Measurements from ENCODE around the gene SPTBN2. TPM values are rescaled to one million over a fixed set of nuclear protein-coding genes. Genes with fewer than 3 reads are reported as not detected.

Gene SPTBN2
- total RNA-seq, 1 donor from 2014 or later: 62.4 TPM

DNA sequence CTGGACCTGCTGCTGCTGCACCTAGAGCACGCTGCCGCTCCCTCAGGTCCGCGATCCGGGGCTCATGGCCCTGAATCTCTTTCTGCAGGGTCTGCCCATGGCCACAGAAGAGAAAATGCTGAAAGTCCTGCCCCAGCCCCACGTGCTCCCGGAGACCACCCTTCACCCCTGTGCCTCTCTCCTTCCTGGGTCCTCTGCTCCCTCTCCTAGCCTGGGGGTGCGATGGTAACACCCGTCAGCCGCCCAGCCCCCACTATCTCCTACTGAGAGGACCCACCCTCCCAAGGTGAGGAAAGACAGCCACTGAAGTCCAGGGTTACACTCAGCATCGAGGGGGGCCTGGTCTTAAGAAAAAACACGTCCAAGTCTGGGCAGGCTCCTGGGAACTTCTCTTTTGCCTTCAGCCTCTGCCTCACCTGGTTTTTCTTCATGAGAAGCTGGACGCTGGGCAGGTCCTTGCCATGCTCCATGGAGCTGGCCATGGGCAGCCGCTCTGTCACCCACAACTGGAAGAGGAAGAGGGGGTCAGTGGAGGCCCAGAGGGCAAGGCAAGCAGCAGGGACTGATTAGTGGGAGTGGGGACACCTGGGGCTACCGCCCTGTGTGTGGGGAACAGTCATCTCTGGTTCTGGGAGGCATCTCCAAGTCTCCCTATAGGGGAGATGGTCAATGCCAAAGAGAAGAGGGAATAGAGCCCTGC lies 35.5 kb downstream of the SPTBN2 start:
- Mint-ChIP-seq H3K4me1 (no peaks in the 10 kb centered on the region), H3K27me3 (ENCODE audit: low read depth) (no peaks in the 10 kb centered on the region), H3K36me3 (peaks cover 18% of the 10 kb centered on the region), H3K4me3 (no peak overlapping the region), H3K9me3 (no peaks in the 10 kb centered on the region), H3K27ac (no peak overlapping the region)
- TF ChIP-seq, protein P1, sequence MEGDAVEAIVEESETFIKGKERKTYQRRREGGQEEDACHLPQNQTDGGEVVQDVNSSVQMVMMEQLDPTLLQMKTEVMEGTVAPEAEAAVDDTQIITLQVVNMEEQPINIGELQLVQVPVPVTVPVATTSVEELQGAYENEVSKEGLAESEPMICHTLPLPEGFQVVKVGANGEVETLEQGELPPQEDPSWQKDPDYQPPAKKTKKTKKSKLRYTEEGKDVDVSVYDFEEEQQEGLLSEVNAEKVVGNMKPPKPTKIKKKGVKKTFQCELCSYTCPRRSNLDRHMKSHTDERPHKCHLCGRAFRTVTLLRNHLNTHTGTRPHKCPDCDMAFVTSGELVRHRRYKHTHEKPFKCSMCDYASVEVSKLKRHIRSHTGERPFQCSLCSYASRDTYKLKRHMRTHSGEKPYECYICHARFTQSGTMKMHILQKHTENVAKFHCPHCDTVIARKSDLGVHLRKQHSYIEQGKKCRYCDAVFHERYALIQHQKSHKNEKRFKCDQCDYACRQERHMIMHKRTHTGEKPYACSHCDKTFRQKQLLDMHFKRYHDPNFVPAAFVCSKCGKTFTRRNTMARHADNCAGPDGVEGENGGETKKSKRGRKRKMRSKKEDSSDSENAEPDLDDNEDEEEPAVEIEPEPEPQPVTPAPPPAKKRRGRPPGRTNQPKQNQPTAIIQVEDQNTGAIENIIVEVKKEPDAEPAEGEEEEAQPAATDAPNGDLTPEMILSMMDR (IDR thresholded peaks at IDR 0.05; ENCODE audit: unreplicated experiment): no peak
- no peak for DNase-seq (ENCODE audit: low spot score in 2 of 2, unreplicated experiment in 2 of 2)

DNA sequence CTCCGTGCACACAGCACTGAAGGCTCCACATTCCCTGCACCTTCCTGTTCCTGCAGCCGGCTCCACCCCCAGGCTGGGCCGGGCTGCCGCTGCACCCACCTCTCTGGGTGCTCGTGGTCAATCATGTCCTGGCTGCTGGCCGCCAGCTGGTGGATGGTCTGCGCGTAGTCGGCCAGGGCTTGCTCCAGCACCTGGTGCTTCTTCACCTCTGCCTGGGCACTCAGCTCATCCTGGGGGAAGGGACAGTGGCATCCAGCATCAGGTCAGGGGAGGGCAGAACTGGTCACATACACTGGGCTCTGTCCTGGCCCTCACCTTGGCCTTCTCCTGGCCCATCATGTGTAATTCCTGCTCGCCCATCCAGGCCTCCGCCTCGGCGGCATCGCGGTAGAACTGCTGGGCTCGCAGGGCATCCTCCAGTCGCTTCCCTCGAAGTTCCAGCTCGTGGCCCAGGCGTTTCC lies 36.1 kb downstream of the SPTBN2 start:
- H3K4me3 Mint-ChIP-seq: no peak overlapping the region
- no peaks in the 10 kb centered on the region for H3K9me3 Mint-ChIP-seq
- TF ChIP-seq, protein P1 (IDR thresholded peaks at IDR 0.05; ENCODE audit: unreplicated experiment): no peak
- H3K27ac Mint-ChIP-seq: no peak overlapping the region
- no peaks in the 10 kb centered on the region for H3K27me3 Mint-ChIP-seq (ENCODE audit: low read depth)
- no peaks in the 10 kb centered on the region for H3K4me1 Mint-ChIP-seq
- peaks cover 15% of the 10 kb centered on the region for H3K36me3 Mint-ChIP-seq
- no peak for DNase-seq (ENCODE audit: low spot score in 2 of 2, unreplicated experiment in 2 of 2)

- TF ChIP-seq, protein P1 (IDR thresholded peaks at IDR 0.05; ENCODE audit: unreplicated experiment): no peak
- Mint-ChIP-seq H3K27me3 (ENCODE audit: low read depth) (no peaks in the 10 kb centered on the region), H3K36me3 (peaks cover 13% of the 10 kb centered on the region), H3K4me1 (no peaks in the 10 kb centered on the region), H3K4me3 (no peak overlapping the region), H3K9me3 (no peaks in the 10 kb centered on the region), H3K27ac (no peak overlapping the region)
- DNase-seq (ENCODE audit: low spot score in 2 of 2, unreplicated experiment in 2 of 2): no peak
Measured at GRCh38 chr11:66692446-66692845, 36.6 kb downstream of the SPTBN2 start.

DNA sequence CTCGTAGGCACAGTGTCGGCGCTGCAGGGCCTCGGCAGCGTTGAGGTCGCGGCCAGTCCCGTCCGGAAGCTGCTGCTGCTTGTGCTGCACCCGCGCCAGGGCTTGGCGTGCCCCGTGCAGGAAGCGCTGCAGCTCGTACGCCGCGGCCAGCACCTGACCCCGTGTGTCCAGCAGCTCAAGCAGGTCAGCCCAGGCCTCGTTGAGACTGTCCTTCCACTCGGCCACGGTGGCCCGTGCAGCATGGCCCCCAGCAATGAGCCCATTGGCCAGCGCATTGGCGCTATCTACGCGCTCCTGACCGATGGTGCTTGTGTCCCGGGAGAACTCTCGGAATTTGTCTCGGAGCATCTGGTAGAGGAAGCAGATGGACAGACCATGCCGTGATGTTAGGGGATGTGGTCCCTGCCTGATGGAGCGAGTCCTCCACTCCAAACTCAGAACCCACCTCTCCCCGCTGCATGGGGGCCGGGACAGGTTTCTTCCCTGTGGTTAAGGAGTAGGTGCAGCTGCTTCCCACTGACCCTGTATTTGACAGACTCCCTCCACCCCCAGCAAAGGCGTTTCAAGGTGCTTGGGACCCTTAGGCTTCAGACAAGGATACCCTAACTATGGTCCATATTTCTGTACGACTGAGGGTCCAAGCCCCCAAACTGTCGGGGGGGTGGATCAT lies 37.6 kb downstream of the SPTBN2 start:
- TF ChIP-seq, protein P1 (IDR thresholded peaks at IDR 0.05; ENCODE audit: unreplicated experiment): no peak
- H3K27me3 Mint-ChIP-seq (ENCODE audit: low read depth): no peaks in the 10 kb centered on the region
- H3K9me3 Mint-ChIP-seq: no peaks in the 10 kb centered on the region
- H3K36me3 Mint-ChIP-seq: peaks cover 13% of the 10 kb centered on the region
- H3K4me1 Mint-ChIP-seq: peaks cover 4% of the 10 kb centered on the region
- H3K4me3 Mint-ChIP-seq: no peak overlapping the region
- no peak overlapping the region for H3K27ac Mint-ChIP-seq
- DNase-seq (ENCODE audit: low spot score in 2 of 2, unreplicated experiment in 2 of 2): no peak

DNA sequence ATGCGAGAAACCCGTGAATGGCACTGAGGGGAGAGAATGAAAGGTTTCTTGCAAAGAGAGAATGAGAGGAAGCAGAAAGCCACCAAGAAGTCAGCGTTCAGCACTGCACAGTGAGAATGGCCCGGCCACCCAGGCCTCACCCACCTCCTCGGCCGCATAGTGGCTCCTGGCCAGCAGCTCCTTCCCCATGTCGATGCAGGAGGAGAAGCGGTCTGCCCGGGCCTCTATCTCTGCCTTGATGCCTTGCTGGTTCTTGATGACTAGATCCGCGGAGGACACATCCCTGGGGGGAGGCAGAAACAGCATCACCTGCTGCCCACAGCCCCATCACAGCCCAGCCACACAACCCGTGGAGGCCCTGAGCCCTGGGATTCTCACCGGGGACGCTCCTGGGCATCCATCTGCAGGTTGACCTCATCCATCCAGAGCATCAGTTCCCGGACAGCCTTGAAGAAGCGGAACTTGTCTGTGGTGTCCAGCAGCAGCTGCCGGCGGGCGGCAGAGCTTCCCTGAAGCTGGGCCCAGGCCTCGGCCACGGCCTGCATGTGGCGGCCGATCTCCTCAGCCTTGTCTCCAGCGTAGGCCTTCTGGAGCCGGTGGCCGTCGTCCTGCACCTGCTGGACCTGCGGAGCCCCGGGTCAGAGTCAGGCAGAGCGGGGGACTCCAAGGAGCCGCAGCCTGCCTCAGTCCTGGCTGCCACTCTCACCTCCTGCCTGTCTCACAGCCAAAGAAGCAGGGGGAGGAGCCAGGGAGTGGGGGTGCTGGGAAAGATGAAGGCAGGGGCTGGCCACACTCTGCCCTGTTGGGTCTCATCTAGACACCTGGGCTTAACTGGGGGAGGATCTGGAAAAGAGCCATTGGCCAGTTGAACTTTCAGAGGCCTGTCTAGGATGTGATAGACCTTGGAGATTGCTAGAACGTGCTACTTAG lies 39.1 kb downstream of the SPTBN2 start:
- Mint-ChIP-seq H3K9me3 (no peaks in the 10 kb centered on the region), H3K4me1 (peaks cover 10% of the 10 kb centered on the region), H3K36me3 (peaks cover 15% of the 10 kb centered on the region), H3K4me3 (no peak overlapping the region), H3K27ac (no peak overlapping the region), H3K27me3 (ENCODE audit: low read depth) (no peaks in the 10 kb centered on the region)
- no peak for DNase-seq (ENCODE audit: low spot score in 2 of 2, unreplicated experiment in 2 of 2)
- TF ChIP-seq, protein P1 (IDR thresholded peaks at IDR 0.05; ENCODE audit: unreplicated experiment): no peak
